C4-2B (cell line): ENCODE measurements around the gene TTLL12.

Experiments
- CTCF ChIP-seq: fragments of 450-650 bp; conservative IDR thresholded peaks from 2 replicates; pipeline ENCODE4 v1.5.1; 2017; ENCODE audit warnings: mild to moderate bottlenecking
- ZFX ChIP-seq: fragments of 450-650 bp; IDR thresholded peaks from 2 replicates; pipeline ENCODE4 v1.6.1; 2017

DNA sequence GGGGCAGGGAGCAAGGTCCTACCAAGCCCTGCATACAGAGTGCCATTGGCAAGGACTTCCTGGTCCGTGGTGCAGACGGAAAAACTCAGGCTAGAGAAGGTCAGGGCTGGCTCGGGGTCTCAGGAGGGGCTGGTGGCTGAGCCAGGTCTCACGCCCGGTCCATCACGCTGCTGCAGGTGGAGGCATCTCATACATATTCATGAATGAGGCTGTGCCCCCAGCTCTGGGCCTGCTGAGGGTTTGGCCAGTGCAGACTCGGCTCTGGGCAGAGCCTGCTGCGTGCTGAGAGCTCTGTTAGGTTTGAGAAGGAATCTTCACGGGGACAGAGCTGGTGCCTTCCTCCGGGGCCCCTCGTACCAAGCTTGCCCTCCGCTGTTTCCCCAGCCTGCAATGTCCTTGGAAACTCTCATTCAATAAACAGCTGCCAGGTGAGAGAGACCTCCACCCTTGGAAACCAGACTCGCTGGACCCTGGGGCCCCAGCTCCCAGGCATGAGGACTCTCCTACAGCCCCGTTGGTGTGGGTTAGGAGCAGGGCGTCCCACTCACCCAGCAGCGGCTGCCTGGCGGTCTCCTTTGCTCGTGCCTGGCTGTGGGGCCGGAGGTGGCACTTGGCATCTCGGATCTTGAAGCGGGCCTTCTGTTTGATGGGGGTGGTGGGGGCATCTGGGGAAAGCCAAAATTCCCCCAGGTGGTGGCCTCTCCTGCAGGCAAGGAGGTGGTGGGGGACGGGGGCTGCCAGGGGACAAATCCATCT is 33.9 kb upstream of the TTLL12 start:
- no peak for TF ChIP-seq CTCF
- TF ChIP-seq ZFX: no peak
